Natural killer cell (primary cell): ENCODE measurements around the gene TNS4. TPM values are rescaled to one million over a fixed set of nuclear protein-coding genes. Genes with fewer than 3 reads are reported as not detected.

Experiments used
- ATAC-seq, 3 donors: fragments of 150-1000 bp in 2 of 3; fragments of 200-7000 bp in 1 of 3; cut with Tn5 transposase; 1 replicate in 1 of 3; 2 replicates in 2 of 3; pipeline ENCODE4 v1.10.0; 2021; ENCODE audit warnings: mild to moderate bottlenecking in 2 of 3, moderate library complexity in 2 of 3
- DNase-seq, 2 donors: peaks; one replicate each; pipeline versions ENCODE4 v3.0.0 to v3.0.0-alpha.2; 2013 to 2021; ENCODE audit warnings: mixed read lengths in 1 of 2
- H3K27ac ChIP-seq: one replicate; pipeline ENCODE4 v1.5.1; 2013; ENCODE audit warnings: mild to moderate bottlenecking, low read length
- H3K27me3 ChIP-seq: one replicate; pipeline ENCODE4 v1.6.1; 2013; ENCODE audit warnings: low read length; ENCODE audit not compliant: control insufficient read depth, insufficient read depth
- H3K36me3 ChIP-seq: one replicate; pipeline ENCODE4 v1.6.1; 2013; ENCODE audit warnings: low read length; ENCODE audit not compliant: control insufficient read depth, insufficient read depth
- H3K4me1 ChIP-seq: one replicate; pipeline ENCODE4 v1.6.1; 2013; ENCODE audit warnings: low read length; ENCODE audit not compliant: control insufficient read depth, insufficient read depth
- H3K4me3 ChIP-seq: one replicate; pipeline ENCODE4 v1.5.1; 2013; ENCODE audit warnings: low read length
- H3K9me3 ChIP-seq: one replicate; pipeline ENCODE4 v1.6.1; 2013; ENCODE audit warnings: low read length; ENCODE audit not compliant: control insufficient read depth, insufficient read depth
- H3K27ac Mint-ChIP-seq, 2 donors: one replicate each; pipeline ENCODE4 v1.8.0; 2022; ENCODE audit warnings: mild to moderate bottlenecking in 2 of 2, mixed read lengths in 2 of 2, moderate library complexity in 1 of 2
- H3K27me3 Mint-ChIP-seq, 2 donors: one replicate each; pipeline ENCODE4 v1.8.0; 2022; ENCODE audit warnings: low read depth in 2 of 2, mixed read lengths in 2 of 2
- H3K36me3 Mint-ChIP-seq: one replicate; pipeline ENCODE4 v1.8.0; 2022; ENCODE audit warnings: mixed read lengths
- H3K4me1 Mint-ChIP-seq, 2 donors: one replicate each; pipeline ENCODE4 v1.8.0; 2022; ENCODE audit warnings: mixed read lengths in 2 of 2
- H3K4me3 Mint-ChIP-seq: one replicate; pipeline ENCODE4 v1.8.0; 2022; ENCODE audit warnings: mild to moderate bottlenecking, moderate library complexity, mixed read lengths
- H3K9me3 Mint-ChIP-seq, 2 donors: one replicate each; pipeline ENCODE4 v1.8.0; 2022; ENCODE audit warnings: mixed read lengths in 2 of 2
- WGBS: methylation state at CpG from one replicate; pipeline ENCODE4 v1.1.7; 2013; ENCODE audit warnings: missing lambda C conversion rate; ENCODE audit not compliant: insufficient coverage; 5-methylcytosine and 5-hydroxymethylcytosine counted together
- intact Hi-C: fragments of 100-400 bp; cut with micrococcal nuclease; formaldehyde crosslinking; loops from one replicate; pipeline ENCODE4 v1.14.2; 2022
- total RNA-seq, 4 donors: library from RNA; stranded (reverse); fragments of 120-200 nt in 1 of 4; gene quantifications; one replicate each; pipeline versions ENCODE4 v1.2.3 to v1.2.4, GENCODE V29; 2013 to 2022
- TF ChIP-seq, protein P1 (sequence below): fragments of 200-600 bp; IDR thresholded peaks from one replicate; pipeline ENCODE4 v1.8.0; 2022; ENCODE audit warnings: antibody characterized with exemption

The TNS4 gene
- total RNA-seq, 3 donors from 2014 or later (not counting 1 experiment from before 2014, with no cell fraction given) = 0.65 to 1.8 (median 0.94) TPM

DNA sequence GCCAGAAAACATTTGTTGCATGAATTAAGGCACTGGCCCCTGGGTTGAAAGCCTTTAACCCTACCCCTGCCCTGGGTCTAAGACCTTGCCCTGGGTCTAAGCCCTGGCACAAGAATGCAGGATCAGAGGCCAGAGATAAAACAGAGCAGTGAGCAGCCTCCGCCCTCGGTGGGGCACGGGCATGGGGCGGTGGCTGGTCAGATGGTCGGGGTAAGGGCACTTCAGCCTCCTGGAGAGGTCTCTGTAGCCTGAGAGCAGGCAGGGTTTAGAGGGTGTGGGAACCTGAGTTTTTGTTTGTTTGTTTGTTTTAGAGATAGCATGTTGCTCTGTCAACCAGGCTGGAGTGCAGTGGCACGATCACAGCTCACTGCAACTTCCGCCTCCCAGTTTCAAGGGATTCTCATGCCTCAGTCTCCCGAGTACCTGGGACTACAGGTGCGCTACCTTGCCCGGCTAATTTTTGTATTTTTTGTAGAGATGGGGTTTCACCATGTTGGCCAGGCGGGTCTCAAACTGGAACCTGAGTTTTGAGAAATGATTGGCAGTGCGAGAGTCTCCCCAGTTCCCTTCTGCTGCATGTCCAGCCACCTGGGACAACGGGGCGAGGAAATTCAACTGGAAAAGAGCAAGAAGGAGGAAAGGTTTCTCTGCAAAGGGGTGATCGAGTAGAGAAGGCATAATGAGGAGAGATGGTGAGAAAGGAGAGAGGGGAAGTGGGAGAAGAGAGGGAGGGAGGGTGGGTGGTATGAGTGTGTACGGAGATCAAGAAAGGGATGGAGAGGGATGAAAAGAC is 27.7 kb downstream of the TNS4 start:
- ATAC-seq = no peak

DNA sequence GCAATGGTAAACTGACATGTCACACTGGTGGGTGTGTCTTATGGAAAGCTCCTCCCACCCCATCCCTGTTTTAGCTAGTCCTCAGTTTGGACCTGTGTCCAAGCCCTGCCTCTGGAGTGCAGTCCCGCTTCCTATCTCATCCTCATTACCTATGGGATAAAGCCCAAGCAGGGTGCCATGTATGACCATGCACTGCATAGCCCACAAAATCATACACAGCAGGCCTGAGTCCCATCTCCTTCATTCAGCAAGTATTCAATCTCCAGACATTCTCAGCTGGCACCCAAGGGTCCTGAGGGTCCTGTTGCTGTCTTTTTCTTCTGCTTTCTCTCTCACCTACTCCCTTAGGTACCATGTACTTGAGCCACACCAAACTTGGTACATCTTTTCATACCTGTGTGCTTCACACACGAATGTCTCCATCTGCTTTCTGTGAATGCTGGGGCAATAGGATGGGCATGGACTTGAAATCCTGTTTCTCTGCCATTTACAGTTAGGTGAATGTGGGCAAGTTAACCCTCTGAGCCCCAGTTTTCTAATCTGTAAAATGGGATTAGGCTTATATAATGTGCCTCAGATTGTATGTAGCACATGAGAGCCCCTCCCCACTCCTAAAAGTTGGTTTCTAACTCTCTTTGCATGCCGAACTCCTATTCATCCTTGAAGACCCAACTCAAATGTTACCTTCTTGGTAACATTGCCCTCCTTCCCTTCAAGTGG is 28.5 kb downstream of the TNS4 start:
- Histone ChIP-seq H3K27me3 (no peaks in the 10 kb centered on the region), H3K36me3 (no peaks in the 10 kb centered on the region), H3K4me3 (no peak overlapping the region), H3K4me1 (peaks cover 21% of the 10 kb centered on the region), H3K9me3 (no peaks in the 10 kb centered on the region), H3K27ac (no peak overlapping the region)
- no peaks in the 10 kb centered on the region for H3K36me3 Mint-ChIP-seq
- H3K4me1 Mint-ChIP-seq = peaks cover 0 to 11% of the 10 kb centered on the region in 2 donors
- H3K27me3 Mint-ChIP-seq = no peaks in the 10 kb centered on the region
- 96% methylated on average over 3 of the region's 3 CpGs for WGBS
- DNase-seq (no peak), ATAC-seq (no peak)
- H3K27ac Mint-ChIP-seq = no peak overlapping the region
- H3K9me3 Mint-ChIP-seq = no peaks in the 10 kb centered on the region
- H3K4me3 Mint-ChIP-seq = no peak overlapping the region
- intact Hi-C loops = no loop called here
- TF ChIP-seq, protein P1, sequence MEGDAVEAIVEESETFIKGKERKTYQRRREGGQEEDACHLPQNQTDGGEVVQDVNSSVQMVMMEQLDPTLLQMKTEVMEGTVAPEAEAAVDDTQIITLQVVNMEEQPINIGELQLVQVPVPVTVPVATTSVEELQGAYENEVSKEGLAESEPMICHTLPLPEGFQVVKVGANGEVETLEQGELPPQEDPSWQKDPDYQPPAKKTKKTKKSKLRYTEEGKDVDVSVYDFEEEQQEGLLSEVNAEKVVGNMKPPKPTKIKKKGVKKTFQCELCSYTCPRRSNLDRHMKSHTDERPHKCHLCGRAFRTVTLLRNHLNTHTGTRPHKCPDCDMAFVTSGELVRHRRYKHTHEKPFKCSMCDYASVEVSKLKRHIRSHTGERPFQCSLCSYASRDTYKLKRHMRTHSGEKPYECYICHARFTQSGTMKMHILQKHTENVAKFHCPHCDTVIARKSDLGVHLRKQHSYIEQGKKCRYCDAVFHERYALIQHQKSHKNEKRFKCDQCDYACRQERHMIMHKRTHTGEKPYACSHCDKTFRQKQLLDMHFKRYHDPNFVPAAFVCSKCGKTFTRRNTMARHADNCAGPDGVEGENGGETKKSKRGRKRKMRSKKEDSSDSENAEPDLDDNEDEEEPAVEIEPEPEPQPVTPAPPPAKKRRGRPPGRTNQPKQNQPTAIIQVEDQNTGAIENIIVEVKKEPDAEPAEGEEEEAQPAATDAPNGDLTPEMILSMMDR = no peak

More for the DNA sequence above, 27.7 kb downstream of the TNS4 start:
- 88% methylated on average over 16 of the region's 16 CpGs for WGBS
- intact Hi-C loops = no loop called here
- Mint-ChIP-seq H3K36me3 (no peaks in the 10 kb centered on the region), H3K4me1 (peaks cover 2 to 13% of the 10 kb centered on the region in 2 donors), H3K9me3 (no peaks in the 10 kb centered on the region), H3K27ac (no peak overlapping the region), H3K4me3 (no peak overlapping the region), H3K27me3 (no peaks in the 10 kb centered on the region)
- no peak overlapping the region for H3K4me3 ChIP-seq
- no peak for DNase-seq
- TF ChIP-seq, protein P1 = no peak
- no peaks in the 10 kb centered on the region for H3K36me3 ChIP-seq
- no peaks in the 10 kb centered on the region for H3K9me3 ChIP-seq
- peaks cover 30% of the 10 kb centered on the region for H3K4me1 ChIP-seq
- no peaks in the 10 kb centered on the region for H3K27me3 ChIP-seq
- H3K27ac ChIP-seq = no peak overlapping the region

DNA sequence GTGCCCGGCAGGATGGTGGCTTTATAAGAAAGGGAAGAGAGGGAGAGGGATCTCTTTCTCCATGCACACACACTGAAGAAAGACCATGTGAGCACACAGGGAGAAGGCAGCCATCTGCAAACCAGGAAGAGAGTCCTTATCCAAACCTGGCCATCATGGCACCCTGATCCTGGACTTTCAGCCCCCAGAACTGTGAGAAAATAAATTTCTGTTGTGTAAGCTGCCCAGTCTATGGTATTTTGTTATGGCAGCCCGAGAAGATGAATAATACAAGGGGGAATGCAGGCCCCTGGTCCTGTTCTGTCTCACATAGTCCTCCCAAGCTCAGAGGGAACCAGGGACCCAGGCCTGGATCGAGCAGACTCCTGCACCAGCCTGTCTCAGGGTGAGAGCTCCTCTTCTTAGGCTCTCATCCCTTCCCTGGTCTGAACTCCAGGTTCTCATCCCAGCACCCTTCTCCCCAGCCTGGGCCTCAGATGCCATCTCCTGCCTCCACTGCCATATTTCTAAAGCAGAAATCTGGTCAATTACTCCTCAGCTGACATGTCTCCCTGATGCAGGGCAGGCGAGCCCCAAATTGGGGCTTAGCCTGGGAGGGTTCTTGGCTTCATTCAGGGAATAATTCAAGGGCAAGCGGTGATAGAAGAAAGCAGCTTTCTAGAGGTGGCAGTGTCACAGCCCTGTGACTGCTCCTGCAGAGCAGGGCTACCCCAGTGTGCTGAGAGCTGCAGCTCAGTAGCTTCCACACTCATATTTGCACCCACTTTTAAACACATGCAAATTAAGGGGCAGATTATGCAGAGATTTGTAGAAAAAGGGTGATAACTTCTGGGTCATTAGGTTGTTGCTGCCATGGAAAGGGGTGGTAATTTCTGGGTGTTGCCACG is 29.3 kb downstream of the TNS4 start:
- Mint-ChIP-seq H3K27ac (no peak overlapping the region), H3K4me1 (peaks cover 0 to 11% of the 10 kb centered on the region in 2 donors), H3K4me3 (no peak overlapping the region), H3K27me3 (no peaks in the 10 kb centered on the region), H3K9me3 (no peaks in the 10 kb centered on the region), H3K36me3 (no peaks in the 10 kb centered on the region)
- H3K36me3 ChIP-seq = no peaks in the 10 kb centered on the region
- no peaks in the 10 kb centered on the region for H3K27me3 ChIP-seq
- intact Hi-C loops = no loop called here
- DNase-seq (no peak), ATAC-seq (no peak)
- TF ChIP-seq, protein P1 = no peak
- H3K27ac ChIP-seq = no peak overlapping the region
- WGBS = 95% methylated on average over 5 of the region's 6 CpGs
- peaks cover 13% of the 10 kb centered on the region for H3K4me1 ChIP-seq
- H3K4me3 ChIP-seq = no peak overlapping the region
- no peaks in the 10 kb centered on the region for H3K9me3 ChIP-seq
